HG03039 (cell line): Measurements from ENCODE around the gene EML4.
"Not testable (repeated sequence)": the region's sequence is repeated elsewhere in the genome, so short reads cannot be mapped to it uniquely, and the experiment has no call there.

Source experiments
- ATAC-seq: cut with Tn5 transposase; IDR thresholded peaks from one replicate; pipeline ENCODE4 v1.9.1; 2021; ENCODE audit warnings: mild to moderate bottlenecking, moderate library complexity; ENCODE audit not compliant: unreplicated experiment

EML4 gene

DNA sequence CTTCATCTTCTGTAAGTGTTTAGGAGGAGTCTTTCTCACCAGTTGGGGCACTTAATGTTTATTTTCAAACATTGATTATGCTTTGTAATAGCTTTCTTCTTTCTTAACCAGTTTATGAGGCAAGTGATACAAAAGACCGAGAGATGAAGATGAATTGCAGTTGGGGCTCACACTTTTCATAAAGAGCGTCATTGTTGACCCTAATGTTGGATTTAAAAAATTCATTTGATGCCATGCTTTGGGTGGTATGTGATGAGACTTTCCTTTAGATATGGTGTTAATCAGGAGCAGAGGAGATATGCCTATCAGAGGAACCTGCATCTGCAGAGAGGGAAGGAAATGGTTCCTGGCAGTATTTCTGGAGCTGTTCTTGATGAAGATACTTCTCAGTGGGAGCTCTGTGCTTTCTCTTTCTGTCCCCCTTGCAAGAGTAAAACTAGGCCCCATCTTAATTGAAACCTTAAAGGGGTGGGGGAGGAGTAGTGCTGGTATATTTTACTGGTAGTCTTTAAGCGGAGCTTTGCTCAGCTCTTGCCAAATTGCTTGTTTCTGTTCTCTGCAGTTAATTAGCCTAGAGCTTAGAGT lies 2.3 kb downstream of the EML4 start:
- no peak for ATAC-seq

DNA sequence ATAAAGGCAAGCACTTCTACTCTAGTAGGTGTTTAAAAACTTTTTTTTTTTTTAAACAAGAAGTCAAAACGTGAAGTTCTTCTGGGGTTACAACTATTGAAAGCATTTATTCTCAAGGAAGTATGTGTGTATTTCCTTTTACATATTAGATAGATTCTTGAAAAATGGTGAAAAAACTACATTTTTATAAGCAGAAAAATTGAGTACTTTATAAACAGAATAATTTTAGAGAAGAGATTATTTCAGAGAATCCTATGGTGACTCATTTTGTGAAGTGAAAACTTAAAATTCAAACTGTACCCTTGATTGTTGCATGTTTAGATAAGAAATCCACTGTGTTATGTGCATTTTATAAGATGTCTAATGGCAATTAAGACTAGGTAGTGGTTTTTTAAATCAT lies 2.9 kb downstream of the EML4 start:
- ATAC-seq, result no peak

- ATAC-seq, result no peak
These were observed 3.4 kb downstream of the EML4 start for GRCh38 chr2:42172566-42172965.

DNA sequence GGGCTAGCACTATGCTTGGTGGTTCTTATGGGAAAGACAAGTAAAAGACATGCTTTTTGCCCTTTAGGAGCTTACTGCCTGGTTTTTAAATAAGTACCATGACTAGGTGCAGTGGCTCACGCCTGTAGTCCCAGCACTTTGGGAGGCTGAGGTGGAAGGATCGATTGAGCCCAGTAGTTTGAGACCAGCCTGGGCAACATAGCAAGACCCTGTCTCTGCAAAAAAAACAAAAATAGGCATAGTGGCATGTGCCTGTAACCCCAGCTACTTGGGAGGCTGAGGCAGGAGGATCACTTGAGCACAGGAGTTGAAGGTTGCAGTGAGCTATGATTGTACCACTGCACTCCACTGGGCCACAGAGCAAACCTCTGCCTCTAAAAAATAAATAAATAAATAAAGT lies 4.3 kb downstream of the EML4 start:
- not testable (repeated sequence) for ATAC-seq

GRCh38 chr2:42176992-42177738 lies 8.0 kb downstream of the EML4 start:
- no peak for ATAC-seq

GRCh38 chr2:42178335-42178734 lies 9.2 kb downstream of the EML4 start:
- ATAC-seq, result no peak

GRCh38 chr2:42180300-42180699 lies 11.1 kb downstream of the EML4 start:
- no peak for ATAC-seq

DNA sequence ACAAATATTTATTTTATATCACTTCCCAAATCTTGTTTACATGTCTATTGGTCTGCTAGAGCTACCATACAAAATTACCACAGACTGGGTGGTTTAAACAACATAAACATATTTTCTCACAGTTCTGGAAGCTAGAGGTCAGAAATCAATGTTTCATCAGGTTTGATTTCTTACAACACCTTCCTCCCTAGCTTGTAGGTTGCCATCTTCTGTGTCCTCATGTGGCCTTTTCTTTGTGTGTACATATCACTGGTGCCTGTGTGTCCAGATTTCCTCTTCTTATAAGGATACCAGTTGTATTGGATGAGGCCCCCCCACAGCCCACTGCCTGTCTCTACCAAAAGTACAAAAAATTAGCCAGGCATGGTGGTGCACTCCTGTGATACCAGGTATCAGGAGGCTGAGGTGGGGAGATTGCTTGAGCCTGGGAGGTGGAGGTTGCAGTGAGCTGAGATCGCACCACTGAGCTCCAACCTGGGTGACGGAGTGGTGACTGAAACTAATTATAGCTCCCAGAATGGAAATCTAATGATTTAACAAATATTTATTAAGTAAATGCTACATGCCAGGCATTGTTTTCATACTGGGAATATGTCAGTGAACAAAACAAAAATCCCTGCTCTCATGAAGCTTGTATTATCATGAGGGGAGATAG lies 13.6 kb downstream of the EML4 start:
- ATAC-seq, result no peak

- ATAC-seq, result no peak
These were observed 14.6 kb downstream of the EML4 start for GRCh38 chr2:42183775-42184174.

DNA sequence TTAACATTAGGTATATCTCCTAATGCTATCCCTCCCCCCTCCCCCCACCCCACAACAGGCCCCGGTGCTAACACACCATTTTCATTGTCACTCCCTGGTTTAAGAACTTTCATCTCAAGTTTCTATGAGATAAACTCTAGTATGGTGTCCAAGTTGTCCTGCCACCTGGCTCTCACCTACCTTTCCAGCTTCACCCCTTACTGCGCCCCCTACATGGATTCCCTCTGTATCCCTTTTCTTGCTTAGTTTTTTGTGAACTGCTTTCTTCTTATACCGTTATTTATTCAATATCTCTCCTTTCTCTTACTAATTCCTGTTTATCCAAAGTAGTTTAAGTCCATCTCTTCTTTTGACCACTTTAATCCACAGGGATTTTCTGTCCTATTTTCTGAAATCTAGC lies 15.2 kb downstream of the EML4 start:
- ATAC-seq, result no peak

DNA sequence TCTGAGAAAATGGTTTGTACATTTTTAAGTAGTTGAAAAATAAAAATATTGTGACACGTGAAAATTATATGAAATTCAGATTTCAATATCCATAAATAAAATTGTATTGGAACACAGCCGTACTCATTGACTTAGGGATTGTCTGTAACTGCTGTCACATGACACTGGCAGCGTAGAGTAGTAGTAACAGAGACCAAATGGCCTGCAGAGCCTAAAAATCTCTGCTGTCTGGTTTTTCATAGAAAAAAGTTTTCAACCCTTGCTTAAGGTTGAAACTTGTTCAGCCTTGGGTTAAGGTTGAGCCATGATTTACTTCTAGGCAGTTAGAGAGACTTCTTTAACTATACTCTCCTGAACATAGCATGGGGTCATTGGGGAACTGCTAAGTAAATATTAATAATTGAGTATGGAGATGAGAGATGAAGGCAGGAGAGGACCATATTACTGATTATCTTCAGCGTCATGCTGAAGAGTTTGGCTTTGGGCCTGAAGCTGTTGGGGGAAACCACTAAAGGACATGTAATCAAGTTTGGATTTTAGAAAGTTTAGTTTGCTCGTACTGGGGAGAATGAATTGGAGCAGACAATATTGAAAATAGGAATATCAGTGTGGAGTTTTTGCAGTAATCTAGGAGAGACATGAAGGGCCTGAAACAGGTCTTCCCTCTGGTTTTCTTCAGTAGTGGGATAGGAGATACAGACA lies 16.2 kb downstream of the EML4 start:
- ATAC-seq, result no peak

DNA sequence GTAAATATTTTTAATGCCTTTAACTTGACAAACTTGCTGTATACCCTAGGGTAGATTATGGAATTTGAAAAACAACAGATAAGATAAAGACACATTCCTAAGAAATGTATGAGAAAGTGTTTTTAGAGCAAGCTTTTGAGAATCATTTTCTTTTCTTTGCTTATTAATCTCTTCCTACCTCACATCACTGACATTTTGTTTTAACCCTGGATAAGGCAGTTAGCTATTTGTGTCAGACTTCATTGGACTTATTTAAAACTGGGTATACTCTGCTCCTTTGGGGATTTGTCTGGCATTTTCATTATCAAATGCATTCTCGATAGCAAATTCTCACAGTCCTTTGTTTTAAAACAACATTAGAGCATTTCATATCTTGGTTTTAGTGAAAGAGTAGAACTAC lies 17.2 kb downstream of the EML4 start:
- ATAC-seq, result no peak

DNA sequence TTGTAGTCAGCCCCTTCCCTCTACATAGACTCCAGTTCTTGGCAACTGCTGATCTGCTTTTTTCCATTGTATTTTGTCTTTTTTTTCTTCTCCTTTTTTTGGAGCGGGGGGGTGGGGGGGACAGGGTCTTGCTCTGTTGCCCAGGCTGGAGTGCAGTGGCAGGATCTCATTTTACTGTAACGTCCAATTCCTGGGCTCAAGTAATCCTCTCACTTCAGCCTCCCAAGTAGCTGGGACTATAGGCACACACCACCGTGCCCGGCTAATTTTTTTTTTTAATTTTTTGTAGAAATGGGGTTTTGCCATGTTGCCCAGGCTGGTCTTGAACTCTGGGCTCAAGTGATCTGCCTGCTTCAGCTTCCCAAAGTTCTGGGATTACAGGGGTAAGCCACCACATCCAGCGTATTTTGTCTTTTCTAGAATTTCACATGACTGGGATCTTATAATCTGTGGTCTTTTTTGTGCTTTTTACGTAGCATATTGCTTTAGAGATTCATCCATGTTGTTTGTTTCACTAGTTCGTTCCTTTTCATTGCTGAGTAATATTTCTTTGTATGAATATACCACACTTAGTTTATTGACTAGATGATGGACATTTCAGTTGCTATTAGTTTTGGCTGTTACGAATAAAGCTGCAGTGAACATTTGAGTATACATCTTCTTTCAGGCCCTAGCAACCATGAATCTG lies 17.9 kb downstream of the EML4 start:
- no peak for ATAC-seq

DNA sequence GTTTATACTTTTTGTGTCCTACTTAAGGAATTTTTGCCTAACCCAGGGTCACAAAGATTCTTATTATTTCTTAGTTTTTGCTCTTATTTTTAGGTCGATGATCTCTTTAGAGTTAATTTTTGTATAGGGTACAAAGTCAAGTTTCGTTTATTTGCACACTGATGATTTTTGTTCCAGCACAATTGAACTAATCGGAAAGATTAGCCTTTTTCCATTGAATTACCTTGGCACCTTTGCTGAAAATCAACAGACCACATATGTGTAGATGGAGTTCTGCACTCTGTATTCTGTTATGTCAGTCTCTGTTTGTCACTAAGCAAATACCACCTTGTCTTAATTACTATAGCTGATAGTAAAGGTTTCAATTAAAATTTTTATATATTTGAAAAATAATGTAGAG lies 18.7 kb downstream of the EML4 start:
- no peak for ATAC-seq

GRCh38 chr2:42189235-42189566 lies 20.0 kb downstream of the EML4 start:
- ATAC-seq, result no peak

DNA sequence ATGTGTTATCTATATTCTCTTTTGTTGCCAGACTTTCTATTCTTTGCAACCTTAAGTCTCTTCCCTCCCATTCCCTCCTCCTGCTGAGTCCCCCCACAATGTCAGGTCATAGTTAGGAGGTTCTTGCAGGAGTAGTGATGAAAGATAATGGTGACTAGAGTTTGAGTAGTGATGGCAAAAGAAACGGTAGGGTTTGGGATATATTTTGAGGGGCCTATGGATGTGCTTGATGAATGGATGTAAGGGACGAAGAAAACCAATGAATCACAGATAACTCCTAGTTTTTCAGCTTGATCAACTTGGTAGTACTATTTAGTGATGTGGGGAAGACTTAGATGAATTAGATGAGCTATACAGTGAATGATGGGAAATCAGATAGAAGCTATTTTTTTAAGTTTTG lies 21.0 kb downstream of the EML4 start:
- no peak for ATAC-seq

GRCh38 chr2:42191285-42192009 lies 22.3 kb downstream of the EML4 start:
- ATAC-seq, result no peak

GRCh38 chr2:42192010-42192373 lies 22.8 kb downstream of the EML4 start:
- no peak for ATAC-seq

GRCh38 chr2:42192652-42193566 lies 23.8 kb downstream of the EML4 start:
- peak; percentile 69 for ATAC-seq

- no peak for ATAC-seq
These were observed 24.6 kb downstream of the EML4 start for GRCh38 chr2:42193722-42194187.
